Ecto neural progenitor cell (in vitro differentiated cells): Measurements from ENCODE around the gene RHCE.
A peak's percentile ranks its signal among the peaks of the same experiment; 100 is the strongest.
"Not testable (repeated sequence)": the region's sequence is repeated elsewhere in the genome, so short reads cannot be mapped to it uniquely, and the experiment has no call there.

ENCODE experiments used
- DNase-seq: peaks from one replicate; pipeline ENCODE4 v3.0.0-alpha.2; 2018; ENCODE audit warnings: low spot score

The RHCE gene

DNA sequence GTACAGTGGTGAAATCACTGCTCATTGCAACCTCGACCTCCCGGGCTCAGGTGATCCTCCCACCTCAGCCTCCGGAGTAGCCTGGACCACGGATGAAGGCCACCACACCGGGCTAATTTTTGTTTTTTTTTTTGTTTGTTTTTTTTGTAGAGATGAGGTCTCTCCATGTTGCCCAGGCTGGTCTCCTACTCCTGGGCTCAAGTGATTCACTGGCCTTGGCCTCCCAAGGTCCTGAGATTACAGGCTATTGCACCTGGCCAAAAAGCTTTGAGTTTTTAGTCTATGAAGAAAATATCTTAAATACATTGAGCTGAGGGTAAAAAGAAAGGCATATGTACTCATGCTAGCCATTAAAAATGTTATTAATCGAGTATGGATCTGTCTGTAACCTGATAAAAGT lies 78.9 kb downstream of the RHCE start:
- DNase-seq, result no peak

DNA sequence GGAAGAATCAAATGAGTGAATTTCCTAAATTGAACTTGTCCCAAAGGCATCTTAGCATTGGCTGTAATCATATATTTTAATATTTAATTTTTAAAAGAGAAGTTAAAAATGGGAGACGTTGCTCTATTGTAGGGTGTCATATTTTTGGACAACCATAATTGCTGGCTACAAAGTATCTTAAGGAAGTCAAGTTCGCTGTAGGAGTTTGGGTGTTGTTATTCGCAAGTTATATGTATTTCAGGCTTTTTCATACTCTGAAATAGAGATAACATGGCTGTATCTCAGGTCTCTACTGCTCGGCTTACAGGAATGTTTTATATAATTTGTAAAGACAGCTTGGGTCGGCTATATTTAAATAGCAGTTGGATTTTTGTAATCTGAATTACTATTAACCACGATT lies 81.6 kb downstream of the RHCE start:
- DNase-seq, result no peak

DNA sequence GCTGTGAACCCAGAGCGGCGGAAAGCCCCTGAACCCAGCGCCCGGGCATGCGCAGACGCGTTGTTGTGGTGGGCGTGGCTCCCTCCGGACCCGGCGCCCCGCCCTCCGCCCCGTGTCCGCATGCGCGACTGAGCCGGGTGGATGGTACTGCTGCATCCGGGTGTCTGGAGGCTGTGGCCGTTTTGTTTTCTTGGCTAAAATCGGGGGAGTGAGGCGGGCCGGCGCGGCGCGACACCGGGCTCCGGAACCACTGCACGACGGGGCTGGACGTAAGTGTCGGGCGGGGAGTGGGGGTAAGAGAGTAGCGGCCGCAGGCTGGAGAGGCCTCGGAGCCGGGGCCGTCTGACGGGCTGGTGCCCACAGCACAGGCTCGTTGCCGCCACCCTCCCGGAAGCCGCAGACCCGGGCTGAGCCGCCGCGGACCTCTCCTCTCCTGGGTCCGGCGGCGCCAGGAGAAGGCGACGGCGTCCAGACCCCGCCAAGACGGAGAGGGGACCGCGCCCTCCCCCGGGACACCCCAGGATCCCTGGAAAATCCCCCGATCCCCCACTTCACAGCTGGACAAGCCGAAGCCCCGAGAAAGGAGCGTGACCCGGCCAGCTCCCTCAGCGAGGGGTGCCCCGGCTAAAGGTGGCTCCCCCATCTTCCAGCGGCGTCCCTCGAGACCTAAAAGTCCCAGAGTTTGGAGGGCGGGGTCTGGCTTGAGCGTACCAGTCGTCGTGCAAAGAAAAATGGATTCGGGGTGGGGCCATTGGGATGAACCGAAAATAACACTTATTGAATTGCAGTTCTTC lies 82.2 kb downstream of the RHCE start, which contains the start of gene TMEM50A:
Gene TMEM50A (plus strand): TSS at position 147 of the 794 bp plus-strand sequence. CDS start 2,153 bp downstream, outside the sequence.
- DNase-seq, result peak; percentile 95

DNA sequence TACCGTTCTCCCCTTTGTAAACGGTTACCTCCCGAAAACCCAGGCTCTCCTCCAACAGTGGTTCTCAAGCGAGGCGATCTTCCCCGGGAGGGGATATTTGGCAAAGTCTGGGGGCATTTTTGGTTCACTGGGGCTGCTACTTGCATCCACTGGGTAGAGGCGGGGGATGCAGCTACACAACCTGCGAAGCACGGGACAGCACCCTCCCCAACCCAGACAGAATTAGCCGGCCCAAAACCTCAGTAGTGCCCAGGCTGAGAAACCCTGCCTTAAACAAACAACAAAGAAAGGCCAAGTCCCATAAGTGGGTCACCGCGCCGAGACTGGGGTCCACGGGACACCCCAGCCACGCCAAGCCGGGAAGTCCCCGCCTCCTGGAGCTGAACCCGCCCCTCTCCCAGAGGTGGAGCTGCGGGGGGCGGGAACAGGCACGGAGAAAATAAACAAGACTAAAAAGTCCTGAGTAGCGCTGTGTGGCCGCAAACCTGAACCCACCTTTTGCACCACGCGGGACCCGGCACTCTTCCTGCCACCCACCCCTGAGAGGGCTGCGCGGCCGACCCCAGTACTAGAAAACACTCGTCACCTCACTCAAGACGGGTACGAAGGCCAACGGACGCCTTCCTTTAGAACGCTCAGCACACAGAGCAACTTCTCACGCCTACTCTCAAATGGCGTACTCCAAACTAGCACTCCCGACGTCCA lies 83.0 kb downstream of the RHCE start:
- DNase-seq, result peak; percentile 52

DNA sequence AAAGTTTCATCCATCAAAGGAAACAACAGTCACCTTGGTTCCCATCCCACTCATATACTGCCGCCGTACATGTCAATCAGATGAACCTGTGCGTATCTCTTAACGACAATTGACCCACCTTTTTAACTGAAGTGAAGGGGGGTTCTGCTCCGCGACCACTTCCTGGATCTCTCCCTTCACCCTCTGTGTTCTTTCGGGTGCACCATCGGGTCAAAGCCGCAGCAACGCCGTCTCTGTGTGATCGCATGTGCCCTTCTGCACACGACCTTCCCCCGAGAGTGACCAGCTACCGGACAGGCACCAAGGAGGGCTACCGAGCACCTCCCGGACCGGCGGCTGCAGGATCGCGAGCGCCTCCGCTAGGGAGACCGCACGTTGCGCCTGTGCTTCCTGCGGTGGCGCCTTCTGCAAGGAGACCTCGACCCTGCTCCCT lies 83.7 kb downstream of the RHCE start:
- DNase-seq, result not testable (repeated sequence)

DNA sequence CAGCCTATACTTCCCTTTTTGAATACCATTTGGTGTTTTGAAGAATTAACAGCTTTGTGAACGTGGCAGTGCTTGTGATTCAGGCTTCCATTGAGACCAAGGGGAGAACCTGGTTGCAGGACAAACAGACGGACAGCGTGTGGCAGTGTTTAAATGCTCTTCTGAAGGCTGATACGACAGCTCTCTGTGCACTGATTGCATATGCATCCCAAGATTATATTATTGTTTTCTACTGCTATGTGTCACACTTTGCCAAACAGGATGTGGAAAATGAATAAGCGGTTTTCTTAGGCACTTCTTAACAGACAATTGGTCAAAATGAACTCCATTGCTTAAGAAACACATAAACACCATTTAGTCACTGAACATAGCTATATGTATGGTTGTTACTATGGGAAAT lies 90.7 kb downstream of the RHCE start:
- not testable (repeated sequence) for DNase-seq

DNA sequence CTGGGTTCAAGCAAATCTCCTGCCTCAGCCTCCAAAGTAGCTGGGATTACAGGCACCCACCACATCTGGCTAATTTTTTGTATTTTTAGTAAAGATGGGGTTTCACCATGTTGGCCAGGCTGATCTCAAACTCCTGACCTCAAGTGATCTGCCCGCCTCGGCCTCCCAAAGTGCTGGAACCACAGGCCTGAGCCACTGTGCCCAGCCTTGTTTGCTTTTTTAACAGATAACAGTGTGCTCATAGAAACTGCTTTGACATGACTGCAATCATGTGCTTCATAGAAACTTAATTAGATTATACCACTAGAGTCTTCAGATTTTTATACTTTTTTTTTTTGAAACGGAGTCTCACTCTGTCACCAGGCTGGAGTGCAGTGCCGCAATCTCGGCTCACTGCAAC lies 91.3 kb downstream of the RHCE start:
- not testable (repeated sequence) for DNase-seq

DNA sequence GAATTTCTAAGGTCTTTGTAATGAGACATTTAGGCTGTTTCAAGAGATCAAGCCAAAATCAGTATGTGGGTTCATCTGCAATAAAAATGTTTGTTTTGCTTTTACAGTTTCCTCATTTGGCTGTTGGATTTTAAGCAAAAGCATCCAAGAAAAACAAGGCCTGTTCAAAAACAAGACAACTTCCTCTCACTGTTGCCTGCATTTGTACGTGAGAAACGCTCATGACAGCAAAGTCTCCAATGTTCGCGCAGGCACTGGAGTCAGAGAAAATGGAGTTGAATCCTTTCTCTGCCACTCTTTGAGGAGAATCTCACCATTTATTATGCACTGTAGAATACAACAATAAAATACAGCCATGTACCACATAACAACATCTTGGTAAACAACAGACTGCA lies 91.8 kb downstream of the RHCE start:
- DNase-seq, result not testable (repeated sequence)

DNA sequence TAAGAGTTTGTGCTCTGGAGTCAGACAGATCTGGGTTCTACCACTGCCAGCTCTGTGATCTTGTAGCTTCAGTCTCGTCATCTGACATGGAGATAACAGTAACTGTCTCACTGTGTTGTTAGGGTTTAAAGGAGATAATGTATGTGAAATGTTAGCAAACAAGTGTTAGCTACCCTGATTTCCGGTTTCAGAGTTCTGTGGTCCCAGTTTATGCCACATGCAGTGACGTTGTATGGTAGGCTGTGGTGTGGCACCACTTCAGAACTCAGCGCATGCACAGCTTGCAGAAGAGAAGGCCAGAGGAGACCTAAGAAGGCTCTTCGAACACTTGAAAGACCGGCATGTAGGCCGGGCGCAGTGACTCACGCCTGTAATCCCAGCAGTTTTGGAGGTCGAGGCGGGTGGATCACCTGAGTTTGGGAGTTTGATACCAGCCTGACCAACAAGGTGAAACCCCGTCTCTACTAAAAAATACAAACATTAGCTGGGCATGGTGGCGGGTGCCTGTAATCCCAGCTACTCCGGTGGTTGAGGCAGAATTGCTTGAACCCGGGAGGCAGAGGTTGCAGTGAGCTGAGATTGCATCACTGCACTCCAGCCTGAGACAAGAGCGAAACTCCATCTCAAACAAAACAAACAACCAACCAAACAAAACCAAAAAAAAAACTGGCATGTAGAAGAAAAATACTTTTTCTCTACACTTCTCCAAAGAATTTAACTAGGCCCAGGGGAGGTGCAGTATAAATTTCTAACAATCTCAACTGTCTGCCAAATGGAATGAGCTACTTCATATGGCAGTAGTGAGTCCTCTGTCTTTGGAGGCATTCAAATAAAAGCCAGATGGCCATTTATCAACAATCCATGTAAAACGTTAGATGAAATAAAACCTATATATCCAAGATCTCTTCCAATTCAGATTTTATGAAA lies 92.5 kb downstream of the RHCE start:
- DNase-seq, result not testable (repeated sequence)

DNA sequence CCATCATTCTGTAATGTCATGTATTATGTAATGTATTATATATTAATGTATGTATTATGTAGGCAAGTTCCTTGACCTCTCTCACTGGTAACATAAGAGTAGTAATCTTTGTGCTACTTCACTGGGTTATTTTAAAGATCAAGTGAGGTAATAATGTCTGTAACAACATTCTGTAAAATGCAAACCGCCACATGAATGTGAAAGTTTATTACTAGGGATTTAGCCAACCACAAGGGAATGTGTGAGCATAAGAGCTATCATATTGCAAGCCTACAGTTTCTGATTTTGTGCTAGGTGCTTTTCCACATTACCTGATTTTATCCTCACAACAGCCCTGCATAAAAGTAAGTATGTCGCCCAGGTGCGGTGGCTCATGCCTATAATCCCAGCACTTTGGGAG lies 96.2 kb downstream of the RHCE start:
- DNase-seq, result not testable (repeated sequence)

DNA sequence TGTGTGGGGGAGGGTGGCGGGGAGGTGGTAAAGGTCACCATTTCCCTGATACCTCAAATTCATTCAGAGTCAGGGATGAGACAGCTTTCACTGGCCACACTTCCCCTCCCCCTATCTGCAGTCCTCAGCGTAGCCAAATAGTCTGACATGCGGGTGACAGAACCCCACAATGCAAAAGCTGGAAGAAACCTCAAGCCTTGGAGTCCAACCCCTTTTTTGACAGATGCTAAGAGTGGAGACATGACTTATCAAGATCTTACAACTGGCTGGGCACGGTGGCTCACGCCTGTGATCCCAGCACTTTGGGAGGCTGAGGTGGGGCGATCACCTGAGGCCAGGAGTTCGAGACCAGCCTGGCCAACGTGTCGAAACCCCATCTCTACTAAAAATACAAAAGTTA lies 98.5 kb downstream of the RHCE start:
- not testable (repeated sequence) for DNase-seq

DNA sequence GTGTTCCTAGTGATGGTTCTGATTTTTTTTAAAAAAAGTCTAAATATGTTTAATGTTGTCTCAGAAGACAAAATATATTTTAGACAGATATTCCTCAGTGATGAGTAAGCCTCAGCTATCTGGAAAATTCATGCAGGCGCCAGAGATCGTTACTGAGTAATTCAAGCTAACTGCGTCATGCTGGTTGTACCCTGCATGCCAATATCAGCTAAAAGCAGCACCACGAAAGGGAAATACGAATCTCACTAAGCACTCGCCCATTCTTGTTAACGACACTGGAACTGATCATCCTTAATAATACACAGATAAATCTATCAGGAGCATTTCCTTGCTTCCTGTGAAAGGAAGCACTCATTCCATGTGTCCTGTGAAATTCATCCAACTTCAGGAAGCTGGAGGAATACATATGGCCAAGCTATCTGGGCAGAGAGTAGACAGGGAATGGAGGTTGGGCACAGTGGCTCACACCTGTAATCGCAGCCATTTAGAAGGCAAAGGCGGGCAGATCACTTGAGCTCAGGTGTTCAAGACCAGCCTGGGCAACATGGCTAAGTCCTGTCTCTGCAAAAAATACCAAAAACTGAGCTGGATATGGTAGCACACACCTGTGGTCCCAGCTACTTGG lies 100.2 kb downstream of the RHCE start:
- not testable (repeated sequence) for DNase-seq

DNA sequence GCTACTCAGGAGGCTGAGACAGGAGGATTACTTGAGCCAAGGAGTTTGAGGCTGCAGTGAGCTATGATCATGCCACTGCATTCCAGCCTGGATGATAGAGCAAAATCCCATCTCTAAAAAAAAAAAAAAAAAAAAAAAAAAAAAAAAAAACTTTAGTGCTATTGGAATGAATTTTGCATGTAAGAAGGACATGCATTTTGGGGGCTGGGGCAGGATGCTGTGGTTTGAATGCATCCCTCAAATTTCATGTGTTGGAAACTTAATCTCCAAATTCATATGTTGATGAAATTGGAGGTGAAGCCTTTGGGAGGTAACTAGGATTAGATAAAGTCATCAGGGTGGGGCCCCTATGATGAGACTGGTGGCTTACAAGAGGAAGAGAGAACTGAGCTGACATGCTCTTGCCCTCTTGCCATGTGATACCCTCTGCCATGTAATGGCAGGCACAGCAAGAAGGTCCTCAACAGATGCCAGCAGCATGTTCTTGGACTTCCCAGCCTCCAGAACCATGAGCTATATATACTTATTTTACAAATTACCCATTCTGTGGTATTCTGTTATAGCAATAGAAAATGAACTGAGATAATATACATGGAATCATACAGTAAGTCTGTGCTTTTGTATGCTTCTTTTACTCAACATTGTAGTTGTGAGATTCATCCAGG lies 107.7 kb downstream of the RHCE start:
- DNase-seq, result not testable (repeated sequence)
